ENCODE results near the gene SDR42E2.

Gene SDR42E2

GRCh38 chr16:22225060-22225459 is 62.8 kb downstream of the SDR42E2 start:
- Histone ChIP-seq H4K20me1 (ENCODE audit: low read depth, low read length) (no peaks in the 10 kb centered on the region), H3K79me2 (ENCODE audit: insufficient read depth, low read length) (no peaks in the 10 kb centered on the region; the same call in 1 of the 2 replicates), H2AFZ (ENCODE audit: low read depth, low read length, severe bottlenecking) (no peak overlapping the region), H3K36me3 (ENCODE audit: low read length) (peaks cover 3% of the 10 kb centered on the region; the same call in 1 of the 2 replicates), H3K4me2 (ENCODE audit: low read depth, low read length, poor library complexity, severe bottlenecking) (no peak overlapping the region), H3K4me3 (ENCODE audit: insufficient read depth, low read length, poor library complexity, severe bottlenecking) (no peak overlapping the region), H3F3A (ENCODE audit: insufficient read depth) (no peaks in the 10 kb centered on the region), H3K9ac (ENCODE audit: low read length) (no peak overlapping the region), H3K9me3 (ENCODE audit: insufficient read depth, low read length) (no peaks in the 10 kb centered on the region), H3K27ac (ENCODE audit: low read depth, low read length) (no peak overlapping the region), H3K9me2 (replicated peaks; ENCODE audit: insufficient read depth, low read length) (no peaks in the 10 kb centered on the region), H3K27me3 (ENCODE audit: low read length) (no peaks in the 10 kb centered on the region)
- TF ChIP-seq CTCF (IDR thresholded peaks at IDR 0.05; ENCODE audit: insufficient read depth, low read length, poor library complexity, severe bottlenecking) = no peak

- no peaks in the 10 kb centered on the region for H4K20me1 ChIP-seq (ENCODE audit: low read depth, low read length)
- H3K36me3 ChIP-seq (ENCODE audit: low read length) = peaks cover 3% of the 10 kb centered on the region; the same call in 1 of the 2 replicates
- no peaks in the 10 kb centered on the region for H3K9me2 ChIP-seq (replicated peaks; ENCODE audit: insufficient read depth, low read length)
- H3K9ac ChIP-seq (ENCODE audit: low read length) = no peak overlapping the region
- no peak for TF ChIP-seq CTCF (IDR thresholded peaks at IDR 0.05; ENCODE audit: insufficient read depth, low read length, poor library complexity, severe bottlenecking)
- TF ChIP-seq EZH2phosphoT487 (conservative IDR thresholded peaks at IDR 0.05; ENCODE audit: low read length) = no peak
- H3K27me3 ChIP-seq (ENCODE audit: low read length) = no peaks in the 10 kb centered on the region
- no peak overlapping the region for H3K4me3 ChIP-seq (ENCODE audit: insufficient read depth, low read length, poor library complexity, severe bottlenecking)
- no peaks in the 10 kb centered on the region for H3K79me2 ChIP-seq (ENCODE audit: insufficient read depth, low read length)
- no peak overlapping the region for H3K4me2 ChIP-seq (ENCODE audit: low read depth, low read length, poor library complexity, severe bottlenecking)
- no peak overlapping the region for H2AFZ ChIP-seq (ENCODE audit: low read depth, low read length, severe bottlenecking)
- H3F3A ChIP-seq (ENCODE audit: insufficient read depth) = no peaks in the 10 kb centered on the region
- no peak overlapping the region for H3K27ac ChIP-seq (ENCODE audit: low read depth, low read length)
- H3K9me3 ChIP-seq (ENCODE audit: insufficient read depth, low read length) = no peaks in the 10 kb centered on the region
Measured at GRCh38 chr16:22229889-22230288, 67.6 kb downstream of the SDR42E2 start.

GRCh38 chr16:22232277-22233036 is 70.2 kb downstream of the SDR42E2 start:
- Histone ChIP-seq H3K9ac (ENCODE audit: low read length) (no peak overlapping the region), H3K9me3 (ENCODE audit: insufficient read depth, low read length) (no peaks in the 10 kb centered on the region), H3K27me3 (ENCODE audit: low read length) (no peaks in the 10 kb centered on the region), H2AFZ (ENCODE audit: low read depth, low read length, severe bottlenecking) (no peak overlapping the region), H3K36me3 (ENCODE audit: low read length) (peaks cover 3% of the 10 kb centered on the region; the same call in 1 of the 2 replicates), H3K79me2 (ENCODE audit: insufficient read depth, low read length) (no peaks in the 10 kb centered on the region), H3K9me2 (replicated peaks; ENCODE audit: insufficient read depth, low read length) (no peaks in the 10 kb centered on the region), H3K4me3 (ENCODE audit: insufficient read depth, low read length, poor library complexity, severe bottlenecking) (no peak overlapping the region), H3K27ac (ENCODE audit: low read depth, low read length) (no peak overlapping the region), H4K20me1 (ENCODE audit: low read depth, low read length) (no peaks in the 10 kb centered on the region), H3K4me2 (ENCODE audit: low read depth, low read length, poor library complexity, severe bottlenecking) (no peak overlapping the region), H3F3A (ENCODE audit: insufficient read depth) (no peaks in the 10 kb centered on the region)
- TF ChIP-seq CTCF (IDR thresholded peaks at IDR 0.05; ENCODE audit: insufficient read depth, low read length, poor library complexity, severe bottlenecking) (no peak), EZH2phosphoT487 (conservative IDR thresholded peaks at IDR 0.05; ENCODE audit: low read length) (no peak)

All from SU-DHL-6 (cell line).